ENCODE results near the gene ACOX1.

ACOX1 gene

DNA sequence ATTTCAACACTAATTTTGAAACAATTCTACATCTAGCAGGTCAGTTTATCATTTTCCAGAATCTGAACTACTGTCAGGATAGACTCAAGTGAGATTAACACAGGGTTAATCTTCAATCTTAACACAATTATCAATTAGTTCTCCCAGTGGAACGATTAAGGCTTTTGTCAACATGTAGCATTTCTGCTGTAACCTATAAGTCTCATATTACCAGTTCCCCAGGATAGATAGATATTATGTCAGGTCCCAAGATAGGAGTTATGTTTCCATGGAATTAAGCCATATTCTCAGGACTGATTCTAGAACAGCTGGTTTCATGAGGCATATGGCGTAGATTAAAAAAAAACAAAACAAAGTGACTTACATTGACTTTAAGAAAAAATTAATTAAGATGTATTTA is 33.8 kb downstream of the ACOX1 start:
- TF ChIP-seq, protein P1, sequence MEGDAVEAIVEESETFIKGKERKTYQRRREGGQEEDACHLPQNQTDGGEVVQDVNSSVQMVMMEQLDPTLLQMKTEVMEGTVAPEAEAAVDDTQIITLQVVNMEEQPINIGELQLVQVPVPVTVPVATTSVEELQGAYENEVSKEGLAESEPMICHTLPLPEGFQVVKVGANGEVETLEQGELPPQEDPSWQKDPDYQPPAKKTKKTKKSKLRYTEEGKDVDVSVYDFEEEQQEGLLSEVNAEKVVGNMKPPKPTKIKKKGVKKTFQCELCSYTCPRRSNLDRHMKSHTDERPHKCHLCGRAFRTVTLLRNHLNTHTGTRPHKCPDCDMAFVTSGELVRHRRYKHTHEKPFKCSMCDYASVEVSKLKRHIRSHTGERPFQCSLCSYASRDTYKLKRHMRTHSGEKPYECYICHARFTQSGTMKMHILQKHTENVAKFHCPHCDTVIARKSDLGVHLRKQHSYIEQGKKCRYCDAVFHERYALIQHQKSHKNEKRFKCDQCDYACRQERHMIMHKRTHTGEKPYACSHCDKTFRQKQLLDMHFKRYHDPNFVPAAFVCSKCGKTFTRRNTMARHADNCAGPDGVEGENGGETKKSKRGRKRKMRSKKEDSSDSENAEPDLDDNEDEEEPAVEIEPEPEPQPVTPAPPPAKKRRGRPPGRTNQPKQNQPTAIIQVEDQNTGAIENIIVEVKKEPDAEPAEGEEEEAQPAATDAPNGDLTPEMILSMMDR (IDR thresholded peaks at IDR 0.05) = no peak

DNA sequence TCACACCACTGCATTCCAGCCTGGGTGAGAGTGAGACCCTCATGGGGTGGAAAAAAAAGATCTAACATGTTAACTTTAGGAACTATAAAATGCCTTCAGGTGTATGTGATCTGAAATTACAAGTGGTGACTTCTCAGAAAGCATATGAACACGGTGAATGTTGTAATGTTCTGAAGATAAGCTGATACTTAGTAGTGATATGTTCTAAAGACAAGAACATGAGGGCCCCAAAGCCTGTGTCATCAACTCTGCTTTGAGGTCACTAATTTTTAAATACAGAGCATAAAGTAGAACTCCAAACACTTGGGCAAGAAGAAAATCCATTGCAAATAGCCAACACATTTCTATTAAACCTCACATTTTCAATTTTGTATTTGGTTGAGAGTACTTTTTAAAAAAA is 35.5 kb downstream of the ACOX1 start:
- TF ChIP-seq, protein P1 (IDR thresholded peaks at IDR 0.05) = no peak

DNA sequence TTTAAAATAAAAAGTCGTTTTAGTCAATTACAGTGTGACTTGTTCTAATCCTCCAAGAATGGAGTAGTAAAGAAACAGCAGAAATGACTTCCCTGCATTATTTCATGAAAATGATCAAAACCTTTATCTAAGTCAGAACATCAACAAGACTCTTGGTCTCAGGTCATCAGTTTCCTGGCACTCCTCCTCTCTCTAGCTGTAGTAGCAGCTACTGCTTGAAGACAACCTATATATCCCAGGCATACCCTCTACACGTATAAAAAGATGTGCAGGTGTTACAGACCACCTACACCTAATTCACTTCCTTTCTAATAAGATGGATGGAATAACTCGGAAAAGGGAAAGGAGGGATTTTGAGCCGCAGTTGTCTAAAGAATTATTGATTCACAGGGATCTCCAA is 36.5 kb downstream of the ACOX1 start:
- TF ChIP-seq, protein P1 (IDR thresholded peaks at IDR 0.05) = no peak

DNA sequence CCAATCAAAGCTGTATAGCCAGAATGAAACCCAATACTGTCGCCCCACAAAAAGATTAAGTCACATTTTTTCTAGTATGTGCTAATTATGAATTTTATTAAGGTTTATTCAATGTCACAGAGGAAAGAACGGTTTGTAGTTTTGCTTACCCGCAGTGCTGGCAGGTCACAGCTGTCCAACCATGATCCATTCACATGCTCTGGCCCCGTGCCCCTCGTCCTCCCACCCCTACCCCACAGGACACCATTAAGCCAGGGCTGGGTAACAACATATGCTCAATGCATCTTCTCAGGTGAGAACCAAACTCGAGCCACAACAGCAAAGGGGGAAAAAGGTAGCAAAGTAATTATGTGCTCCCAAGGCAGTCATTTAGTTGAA is 37.5 kb downstream of the ACOX1 start:
- TF ChIP-seq, protein P1 (IDR thresholded peaks at IDR 0.05) = no peak

DNA sequence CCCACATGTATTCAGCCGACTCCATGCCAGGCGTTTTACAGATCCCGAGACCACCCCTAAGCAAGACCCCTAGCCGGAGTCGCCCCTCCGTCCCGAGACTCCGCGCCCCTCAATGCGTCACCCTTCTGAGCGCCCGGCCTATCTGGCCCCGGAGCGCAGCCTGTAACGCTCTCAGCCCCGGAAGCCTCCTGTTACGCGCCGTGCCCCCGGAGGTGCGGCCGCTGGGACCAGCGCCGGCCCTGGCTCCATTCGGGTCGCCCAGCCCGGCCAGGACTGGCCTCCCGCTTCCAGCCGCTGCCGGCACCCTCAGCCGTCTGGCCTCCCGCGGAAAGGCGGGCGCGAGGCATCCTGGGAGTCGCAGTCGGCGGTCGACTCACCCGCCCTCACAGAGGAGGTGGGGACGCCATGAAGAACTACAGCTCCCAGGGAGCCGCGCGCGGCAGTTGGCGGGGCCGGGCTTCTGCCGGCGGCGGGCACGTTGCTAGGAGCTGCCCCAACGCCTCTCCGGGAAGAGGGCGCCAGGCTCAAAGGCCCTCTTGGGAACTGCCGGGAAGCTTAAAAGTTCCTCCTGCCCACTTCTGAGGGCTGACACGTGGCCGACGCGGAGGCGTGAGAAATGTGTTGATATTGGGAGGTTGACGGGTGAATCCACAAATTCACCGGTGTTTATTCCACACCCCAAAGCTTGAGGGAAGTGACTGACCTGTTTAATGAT is 38.1 kb downstream of the ACOX1 start, which contains the start of gene FBF1:
FBF1 (minus strand) TSS at position 316 of the 715 bp plus-strand sequence. CDS start 2,893 bp downstream, outside the sequence.
- TF ChIP-seq, protein P1 (IDR thresholded peaks at IDR 0.05) = no peak

DNA sequence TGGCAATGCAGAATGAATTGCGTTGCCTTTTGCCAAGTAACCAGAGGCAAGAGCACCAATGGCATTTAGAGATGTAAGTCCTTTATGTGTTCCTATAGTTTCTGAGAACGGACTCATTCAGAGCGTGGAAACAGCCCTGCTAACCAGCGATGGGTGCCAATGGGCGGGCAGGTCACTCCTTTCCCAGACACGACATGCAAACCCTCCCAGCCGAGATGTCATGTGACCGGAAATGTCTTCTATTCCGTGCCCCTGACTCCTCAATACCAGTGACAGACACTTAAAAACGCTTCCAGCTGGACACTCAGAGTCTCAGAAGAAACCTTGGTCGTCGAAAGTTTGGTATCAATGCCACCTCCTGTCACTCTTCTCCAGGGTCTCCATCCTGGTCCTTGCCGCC is 41.3 kb downstream of the ACOX1 start:
- TF ChIP-seq, protein P1 (IDR thresholded peaks at IDR 0.05) = no peak

DNA sequence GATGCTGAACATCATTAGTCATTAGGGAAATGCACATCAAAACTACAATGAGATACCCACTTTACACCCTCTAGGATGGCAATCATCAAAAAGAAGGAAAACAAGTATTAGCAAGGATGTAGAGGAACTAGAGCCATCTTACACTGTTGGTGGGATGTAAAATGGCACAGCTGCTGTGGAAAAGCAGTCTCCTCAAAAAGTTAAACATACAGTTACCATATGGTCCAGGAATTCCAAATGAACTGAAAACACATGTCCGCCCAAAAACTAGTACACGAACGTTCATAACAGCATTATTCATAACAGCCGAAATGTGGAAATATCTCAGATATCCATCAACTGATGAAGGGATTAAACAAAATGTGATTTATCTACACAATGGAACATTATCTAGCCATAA is 45.2 kb downstream of the ACOX1 start:
- TF ChIP-seq, protein P1 (IDR thresholded peaks at IDR 0.05) = no peak

DNA sequence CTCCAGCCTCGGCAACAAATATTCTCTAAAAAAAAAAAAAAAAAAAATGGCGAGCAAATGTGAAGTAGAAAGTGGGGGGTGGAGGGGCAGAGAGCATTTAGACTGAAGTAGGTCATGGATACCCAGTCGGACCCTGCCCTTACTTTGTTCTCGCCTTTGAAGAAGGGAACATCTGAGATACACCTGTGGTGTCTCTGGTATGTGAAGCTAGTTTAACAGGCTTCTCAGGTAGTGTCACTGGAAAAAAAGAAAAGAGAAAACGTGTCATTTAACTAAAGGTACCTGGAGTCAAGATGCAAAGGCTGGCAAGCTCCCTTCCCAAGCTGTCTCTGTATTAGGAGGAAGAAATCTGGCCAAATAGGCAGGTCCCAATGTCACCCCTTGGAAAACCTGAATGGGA is 46.1 kb downstream of the ACOX1 start:
- TF ChIP-seq, protein P1 (IDR thresholded peaks at IDR 0.05) = no peak

Measured in LNCAP (cell line).